A549 treated with RU486 at 1 μM for 4 hours (cell line): Measurements from ENCODE around the gene OR51S1. TPM values are rescaled to one million over a fixed set of nuclear protein-coding genes. Genes with fewer than 3 reads are reported as not detected.

ENCODE experiments used
- total RNA-seq: library from RNA; stranded (reverse); fragments of 200-300 nt; extraction: Qiagen RNA extraction; gene quantifications from 5 replicates; pipeline ENCODE4 v1.2.3, GENCODE V29; 2022; ENCODE audit warnings: low read depth

Gene OR51S1, protein sequence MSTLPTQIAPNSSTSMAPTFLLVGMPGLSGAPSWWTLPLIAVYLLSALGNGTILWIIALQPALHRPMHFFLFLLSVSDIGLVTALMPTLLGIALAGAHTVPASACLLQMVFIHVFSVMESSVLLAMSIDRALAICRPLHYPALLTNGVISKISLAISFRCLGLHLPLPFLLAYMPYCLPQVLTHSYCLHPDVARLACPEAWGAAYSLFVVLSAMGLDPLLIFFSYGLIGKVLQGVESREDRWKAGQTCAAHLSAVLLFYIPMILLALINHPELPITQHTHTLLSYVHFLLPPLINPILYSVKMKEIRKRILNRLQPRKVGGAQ
- not detected in 5 replicates for total RNA-seq

DNA sequence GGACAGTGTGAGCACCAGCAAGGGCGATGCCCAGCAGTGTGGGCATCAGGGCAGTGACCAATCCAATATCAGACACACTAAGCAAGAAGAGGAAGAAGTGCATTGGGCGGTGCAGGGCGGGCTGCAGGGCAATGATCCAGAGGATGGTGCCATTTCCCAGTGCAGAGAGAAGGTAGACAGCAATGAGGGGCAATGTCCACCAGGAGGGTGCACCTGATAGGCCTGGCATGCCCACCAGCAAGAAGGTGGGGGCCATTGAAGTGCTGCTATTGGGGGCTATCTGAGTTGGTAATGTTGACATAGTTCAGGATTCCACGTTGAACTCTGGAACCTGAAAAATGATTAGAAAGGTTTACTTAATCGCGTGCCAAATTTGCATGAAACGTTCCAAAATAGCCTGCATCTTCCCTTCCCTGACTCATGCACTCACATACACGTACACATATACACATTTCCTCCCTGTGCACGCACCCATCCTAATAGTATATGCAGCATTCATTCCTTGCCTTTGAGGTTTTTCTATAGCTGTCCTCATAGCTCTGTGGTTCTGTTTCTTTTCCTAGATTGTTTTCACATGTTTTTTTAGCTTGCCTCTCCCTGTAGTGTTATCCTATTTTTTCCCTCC lies at the start of gene OR51S1:
Gene OR51S1 (minus strand): TSS at position 301 of the 625 bp plus-strand sequence. CDS start 0 bp downstream, at position 301.

DNA sequence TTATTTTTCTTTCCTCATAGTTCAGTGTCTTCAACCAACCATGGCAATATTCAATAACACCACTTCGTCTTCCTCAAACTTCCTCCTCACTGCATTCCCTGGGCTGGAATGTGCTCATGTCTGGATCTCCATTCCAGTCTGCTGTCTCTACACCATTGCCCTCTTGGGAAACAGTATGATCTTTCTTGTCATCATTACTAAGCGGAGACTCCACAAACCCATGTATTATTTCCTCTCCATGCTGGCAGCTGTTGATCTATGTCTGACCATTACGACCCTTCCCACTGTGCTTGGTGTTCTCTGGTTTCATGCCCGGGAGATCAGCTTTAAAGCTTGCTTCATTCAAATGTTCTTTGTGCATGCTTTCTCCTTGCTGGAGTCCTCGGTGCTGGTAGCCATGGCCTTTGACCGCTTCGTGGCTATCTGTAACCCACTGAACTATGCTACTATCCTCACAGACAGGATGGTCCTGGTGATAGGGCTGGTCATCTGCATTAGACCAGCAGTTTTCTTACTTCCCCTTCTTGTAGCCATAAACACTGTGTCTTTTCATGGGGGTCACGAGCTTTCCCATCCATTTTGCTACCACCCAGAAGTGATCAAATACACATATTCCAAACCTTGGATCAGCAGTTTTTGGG lies 33.0 kb upstream of the OR51S1 start, which contains the start of gene OR51T1:
Gene OR51T1 (plus strand): TSS at position 41 of the 641 bp plus-strand sequence. CDS start 0 bp downstream, at position 41.

DNA sequence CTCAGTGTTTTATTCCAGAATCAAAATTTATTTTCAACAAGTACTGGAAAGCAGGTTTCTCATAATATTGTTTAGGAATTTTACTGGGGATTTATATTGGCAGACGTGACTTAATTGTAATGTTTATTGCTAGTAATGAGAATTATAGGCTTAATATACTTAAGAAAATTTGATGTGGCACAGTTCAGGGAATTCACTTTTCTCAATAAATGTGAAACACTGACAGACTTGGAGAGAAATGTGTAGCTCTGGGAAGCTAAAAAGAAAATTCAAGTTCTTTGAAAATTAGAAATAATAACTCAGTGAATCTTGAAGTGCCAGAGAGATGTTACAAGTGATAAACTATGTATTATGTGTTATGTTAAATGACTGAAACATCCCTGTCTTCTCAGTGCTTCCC lies 28.0 kb downstream of the OR51S1 start, which contains the start of gene OR51F2:
Gene OR51F2 (plus strand): TSS at position 301 of the 400 bp plus-strand sequence. CDS start 101 bp downstream, outside the sequence.

DNA sequence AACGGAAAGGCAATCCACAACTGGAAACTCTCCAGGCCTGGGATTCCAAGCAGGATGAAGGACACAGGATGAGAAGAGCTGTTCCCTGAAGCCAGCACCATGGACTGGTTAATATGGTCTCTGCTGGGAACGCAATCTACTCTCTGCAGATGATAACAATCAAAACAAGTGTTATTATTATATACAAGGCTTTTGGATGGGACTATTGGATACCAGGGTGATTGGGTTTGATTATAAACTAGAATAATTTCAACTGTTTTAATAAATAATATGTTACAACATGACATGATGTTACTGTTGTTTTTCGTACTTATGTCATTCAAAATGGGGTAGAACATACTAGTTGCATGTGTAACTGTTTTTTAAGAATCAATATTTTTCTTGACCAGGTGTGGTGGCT lies 44.7 kb downstream of the OR51S1 start, which contains the start of gene OR52R1:
Gene OR52R1 (minus strand): TSS at position 101 of the 400 bp plus-strand sequence. CDS start 0 bp downstream, at position 101.

Other genes with a start within 250 kb of the OR51S1 start
- 6.9 to 10.7 TPM (median 9.2 TPM) in 5 replicates for gene TRIM68, start 241.0 kb downstream of the OR51S1 start, total RNA-seq
- not detected in 5 replicates for gene OR51D1, start 211.7 kb downstream of the OR51S1 start, total RNA-seq
- not detected in 5 replicates for gene OR51E1, start 205.2 kb downstream of the OR51S1 start, total RNA-seq
- gene OR51E2, start 151.4 kb downstream of the OR51S1 start, total RNA-seq = not detected in 5 replicates
- not detected in 5 replicates for gene MMP26, start 144.4 kb downstream of the OR51S1 start, total RNA-seq
- gene OR51F1, start 79.3 kb downstream of the OR51S1 start, total RNA-seq = not detected in 5 replicates
- not detected in 5 replicates for gene OR52R1, start 44.8 kb downstream of the OR51S1 start, total RNA-seq
- not detected in 5 replicates for gene OR51F2, start 27.9 kb downstream of the OR51S1 start, total RNA-seq
- gene OR51T1, start 32.7 kb upstream of the OR51S1 start, total RNA-seq = not detected in 5 replicates
- not detected in 5 replicates for gene OR51A7, start 54.6 kb upstream of the OR51S1 start, total RNA-seq
- gene OR51G2, start 70.1 kb upstream of the OR51S1 start, total RNA-seq = not detected in 5 replicates
- gene OR51G1, start 75.1 kb upstream of the OR51S1 start, total RNA-seq = not detected in 5 replicates
- gene OR51A4, start 98.4 kb upstream of the OR51S1 start, total RNA-seq = not detected in 5 replicates
- not detected in 5 replicates for gene OR51A2, start 106.5 kb upstream of the OR51S1 start, total RNA-seq
- not detected in 5 replicates for gene OR51L1, start 145.6 kb upstream of the OR51S1 start, total RNA-seq
- gene OR52J3, start 197.3 kb upstream of the OR51S1 start, total RNA-seq = not detected in 5 replicates
- not detected in 5 replicates for gene OR52E2, start 210.4 kb upstream of the OR51S1 start, total RNA-seq
- gene OR52E1, start 220.4 kb upstream of the OR51S1 start, total RNA-seq = not detected in 5 replicates